HL-60 (cell line): ENCODE results near the gene SFXN1.

Experiments
- DNase-seq, 2 experiments: peaks; one replicate each; pipeline ENCODE4 v3.0.0-alpha.2; 2010 to 2020; ENCODE audit warnings: low read depth in 1 of 2, low spot score in 1 of 2
- H3K27ac ChIP-seq: fragments of 250-450 bp; sonication (Bioruptor Pico); replicated peaks from 2 replicates; pipeline ENCODE4 v1.5.1; 2020; ENCODE audit warnings: mild to moderate bottlenecking, moderate library complexity
- H3K27me3 ChIP-seq: fragments of 250-450 bp; sonication (Bioruptor Pico); 2 replicates; pipeline ENCODE4 v1.5.1; 2021; ENCODE audit warnings: mild to moderate bottlenecking, moderate library complexity; ENCODE audit not compliant: insufficient read depth, poor library complexity, severe bottlenecking
- H3K4me3 ChIP-seq: replicated peaks from 2 replicates; pipeline ENCODE4 v1.5.1; 2011; ENCODE audit warnings: mild to moderate bottlenecking, control low read depth, low read length; ENCODE audit not compliant: insufficient read depth
- GABPA ChIP-seq: IDR thresholded peaks from 2 replicates; pipeline ENCODE4 v1.6.1; 2012; ENCODE audit warnings: low read depth
- POLR2AphosphoS5 ChIP-seq: IDR thresholded peaks from 2 replicates; pipeline ENCODE4 v1.6.1; 2012; ENCODE audit warnings: low read depth
- SPI1 ChIP-seq: IDR thresholded peaks from 2 replicates; pipeline ENCODE4 v1.6.1; 2012; ENCODE audit warnings: low read depth, mild to moderate bottlenecking, borderline replicate concordance
- TF ChIP-seq, protein P1 (sequence below): IDR thresholded peaks from one replicate; pipeline ENCODE4 v1.5.1; 2011; ENCODE audit warnings: low read length, control low read depth, inconsistent platforms; ENCODE audit not compliant: insufficient read depth
- TF ChIP-seq, protein P2 (sequence below): IDR thresholded peaks from 2 replicates; pipeline ENCODE4 v1.6.1; 2012; ENCODE audit warnings: low read depth; ENCODE audit not compliant: insufficient replicate concordance

Gene SFXN1

DNA sequence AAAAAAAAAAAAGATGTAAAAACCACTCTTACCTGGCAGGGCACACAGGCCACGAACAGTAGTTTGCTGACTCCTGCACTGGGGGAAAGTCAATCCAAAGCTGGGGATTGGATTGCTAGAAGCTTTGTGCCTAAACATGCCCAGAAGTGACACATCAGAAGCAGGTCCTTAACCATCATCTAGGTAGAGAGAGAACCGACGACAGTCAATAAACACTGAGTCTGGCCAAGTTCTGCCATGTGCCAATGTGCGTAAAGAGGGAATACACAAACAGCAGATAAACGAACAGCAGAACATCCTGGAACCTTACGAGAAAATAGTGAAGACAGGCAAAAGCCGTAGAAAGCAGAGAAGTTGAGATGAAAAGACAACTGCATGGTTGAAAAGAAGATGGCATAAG is 14.9 kb downstream of the SFXN1 start:
- no peak for DNase-seq
- no peak overlapping the region for H3K27ac ChIP-seq
- no peak overlapping the region for H3K4me3 ChIP-seq
- TF ChIP-seq, protein P1, sequence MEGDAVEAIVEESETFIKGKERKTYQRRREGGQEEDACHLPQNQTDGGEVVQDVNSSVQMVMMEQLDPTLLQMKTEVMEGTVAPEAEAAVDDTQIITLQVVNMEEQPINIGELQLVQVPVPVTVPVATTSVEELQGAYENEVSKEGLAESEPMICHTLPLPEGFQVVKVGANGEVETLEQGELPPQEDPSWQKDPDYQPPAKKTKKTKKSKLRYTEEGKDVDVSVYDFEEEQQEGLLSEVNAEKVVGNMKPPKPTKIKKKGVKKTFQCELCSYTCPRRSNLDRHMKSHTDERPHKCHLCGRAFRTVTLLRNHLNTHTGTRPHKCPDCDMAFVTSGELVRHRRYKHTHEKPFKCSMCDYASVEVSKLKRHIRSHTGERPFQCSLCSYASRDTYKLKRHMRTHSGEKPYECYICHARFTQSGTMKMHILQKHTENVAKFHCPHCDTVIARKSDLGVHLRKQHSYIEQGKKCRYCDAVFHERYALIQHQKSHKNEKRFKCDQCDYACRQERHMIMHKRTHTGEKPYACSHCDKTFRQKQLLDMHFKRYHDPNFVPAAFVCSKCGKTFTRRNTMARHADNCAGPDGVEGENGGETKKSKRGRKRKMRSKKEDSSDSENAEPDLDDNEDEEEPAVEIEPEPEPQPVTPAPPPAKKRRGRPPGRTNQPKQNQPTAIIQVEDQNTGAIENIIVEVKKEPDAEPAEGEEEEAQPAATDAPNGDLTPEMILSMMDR: no peak
- no peak for TF ChIP-seq POLR2AphosphoS5
- TF ChIP-seq GABPA: no peak
- TF ChIP-seq, protein P2, sequence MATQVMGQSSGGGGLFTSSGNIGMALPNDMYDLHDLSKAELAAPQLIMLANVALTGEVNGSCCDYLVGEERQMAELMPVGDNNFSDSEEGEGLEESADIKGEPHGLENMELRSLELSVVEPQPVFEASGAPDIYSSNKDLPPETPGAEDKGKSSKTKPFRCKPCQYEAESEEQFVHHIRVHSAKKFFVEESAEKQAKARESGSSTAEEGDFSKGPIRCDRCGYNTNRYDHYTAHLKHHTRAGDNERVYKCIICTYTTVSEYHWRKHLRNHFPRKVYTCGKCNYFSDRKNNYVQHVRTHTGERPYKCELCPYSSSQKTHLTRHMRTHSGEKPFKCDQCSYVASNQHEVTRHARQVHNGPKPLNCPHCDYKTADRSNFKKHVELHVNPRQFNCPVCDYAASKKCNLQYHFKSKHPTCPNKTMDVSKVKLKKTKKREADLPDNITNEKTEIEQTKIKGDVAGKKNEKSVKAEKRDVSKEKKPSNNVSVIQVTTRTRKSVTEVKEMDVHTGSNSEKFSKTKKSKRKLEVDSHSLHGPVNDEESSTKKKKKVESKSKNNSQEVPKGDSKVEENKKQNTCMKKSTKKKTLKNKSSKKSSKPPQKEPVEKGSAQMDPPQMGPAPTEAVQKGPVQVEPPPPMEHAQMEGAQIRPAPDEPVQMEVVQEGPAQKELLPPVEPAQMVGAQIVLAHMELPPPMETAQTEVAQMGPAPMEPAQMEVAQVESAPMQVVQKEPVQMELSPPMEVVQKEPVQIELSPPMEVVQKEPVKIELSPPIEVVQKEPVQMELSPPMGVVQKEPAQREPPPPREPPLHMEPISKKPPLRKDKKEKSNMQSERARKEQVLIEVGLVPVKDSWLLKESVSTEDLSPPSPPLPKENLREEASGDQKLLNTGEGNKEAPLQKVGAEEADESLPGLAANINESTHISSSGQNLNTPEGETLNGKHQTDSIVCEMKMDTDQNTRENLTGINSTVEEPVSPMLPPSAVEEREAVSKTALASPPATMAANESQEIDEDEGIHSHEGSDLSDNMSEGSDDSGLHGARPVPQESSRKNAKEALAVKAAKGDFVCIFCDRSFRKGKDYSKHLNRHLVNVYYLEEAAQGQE: no peak
- TF ChIP-seq SPI1: no peak
- no peaks in the 10 kb centered on the region for H3K27me3 ChIP-seq

DNA sequence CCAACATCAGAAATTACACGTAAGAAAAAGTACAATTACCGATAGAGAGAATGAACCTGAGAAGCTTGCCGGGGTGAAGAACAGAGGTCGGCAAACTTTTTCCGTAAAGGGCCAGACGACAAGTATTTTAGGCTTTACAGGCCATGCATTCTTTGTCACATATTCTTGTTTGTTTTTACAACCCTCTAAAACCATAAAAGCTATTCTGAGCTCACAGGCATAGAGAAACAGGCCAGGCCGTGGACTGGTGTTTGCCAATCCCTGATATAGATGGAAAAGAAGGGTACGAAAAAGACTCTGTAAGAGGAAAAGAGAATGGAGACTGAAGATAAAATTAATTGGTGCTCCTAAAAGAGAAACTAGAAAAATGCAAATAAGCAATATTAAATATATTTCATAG is 15.4 kb downstream of the SFXN1 start:
- Histone ChIP-seq H3K27ac (no peak overlapping the region), H3K27me3 (no peaks in the 10 kb centered on the region), H3K4me3 (no peak overlapping the region)
- TF ChIP-seq SPI1 (no peak), POLR2AphosphoS5 (no peak), GABPA (no peak)
- TF ChIP-seq, protein P1: no peak
- TF ChIP-seq, protein P2: no peak
- DNase-seq: no peak

DNA sequence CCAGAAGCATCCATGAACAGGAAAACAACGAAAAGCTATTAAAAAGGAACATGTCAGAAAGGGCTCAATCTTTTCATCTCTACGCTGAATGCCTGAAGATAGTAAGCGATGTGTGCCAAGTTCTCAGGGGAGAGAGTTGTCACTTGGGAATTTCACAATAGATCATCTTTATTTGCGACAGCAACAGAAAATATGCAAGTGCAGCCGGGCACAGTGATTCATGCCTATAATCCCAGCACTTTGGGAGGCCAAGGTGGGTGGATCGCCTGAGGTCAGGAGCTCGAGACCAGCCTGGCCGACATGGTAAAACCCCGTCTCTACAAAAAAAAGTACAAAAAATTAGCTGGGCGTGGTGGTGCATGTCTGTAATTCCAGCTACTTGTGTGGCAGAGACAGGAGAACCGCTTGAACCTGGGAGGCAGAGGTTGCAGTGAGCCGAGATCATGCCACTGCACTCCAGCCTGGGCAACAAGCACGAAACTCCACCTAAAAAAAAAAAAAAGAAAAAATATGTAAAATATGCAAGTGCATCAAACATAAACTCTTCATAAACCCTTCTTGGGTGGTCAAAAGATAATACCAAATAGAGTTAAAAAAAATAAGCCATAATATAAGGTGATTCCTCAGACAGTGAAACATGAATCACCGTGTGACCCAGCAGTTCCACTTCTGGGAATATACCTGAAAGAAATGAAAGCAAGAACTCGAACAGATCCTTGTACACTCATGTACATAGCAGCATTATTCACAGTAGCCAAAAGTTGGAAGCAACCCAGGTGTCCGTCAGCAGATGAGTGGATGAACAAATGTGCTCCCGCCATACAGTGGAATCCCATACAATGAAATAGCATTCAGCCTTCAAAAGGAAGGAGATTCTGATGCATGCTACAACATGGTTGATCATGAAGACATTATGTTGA is 16.2 kb downstream of the SFXN1 start:
- Histone ChIP-seq H3K4me3 (no peak overlapping the region), H3K27me3 (no peaks in the 10 kb centered on the region), H3K27ac (no peak overlapping the region)
- TF ChIP-seq POLR2AphosphoS5 (no peak), GABPA (no peak), SPI1 (no peak)
- TF ChIP-seq, protein P2: no peak
- TF ChIP-seq, protein P1: no peak
- no peak for DNase-seq
